ENCODE data around the gene CMTM8. TPM values are rescaled to one million over a fixed set of nuclear protein-coding genes. Genes with fewer than 3 reads are reported as not detected.

Gene CMTM8
- total RNA-seq, 1 donor from 2014 or later = 5.1 TPM

GRCh38 chr3:32337505-32337904 is 99.0 kb downstream of the CMTM8 start:
- Mint-ChIP-seq H3K27me3 (ENCODE audit: low read depth) (no peaks in the 10 kb centered on the region), H3K27ac (no peak overlapping the region), H3K4me3 (no peak overlapping the region), H3K9me3 (no peaks in the 10 kb centered on the region), H3K4me1 (peaks cover 28% of the 10 kb centered on the region), H3K36me3 (no peaks in the 10 kb centered on the region)
- DNase-seq (ENCODE audit: low spot score in 2 of 2, unreplicated experiment in 2 of 2) = no peak
- TF ChIP-seq, protein P1, sequence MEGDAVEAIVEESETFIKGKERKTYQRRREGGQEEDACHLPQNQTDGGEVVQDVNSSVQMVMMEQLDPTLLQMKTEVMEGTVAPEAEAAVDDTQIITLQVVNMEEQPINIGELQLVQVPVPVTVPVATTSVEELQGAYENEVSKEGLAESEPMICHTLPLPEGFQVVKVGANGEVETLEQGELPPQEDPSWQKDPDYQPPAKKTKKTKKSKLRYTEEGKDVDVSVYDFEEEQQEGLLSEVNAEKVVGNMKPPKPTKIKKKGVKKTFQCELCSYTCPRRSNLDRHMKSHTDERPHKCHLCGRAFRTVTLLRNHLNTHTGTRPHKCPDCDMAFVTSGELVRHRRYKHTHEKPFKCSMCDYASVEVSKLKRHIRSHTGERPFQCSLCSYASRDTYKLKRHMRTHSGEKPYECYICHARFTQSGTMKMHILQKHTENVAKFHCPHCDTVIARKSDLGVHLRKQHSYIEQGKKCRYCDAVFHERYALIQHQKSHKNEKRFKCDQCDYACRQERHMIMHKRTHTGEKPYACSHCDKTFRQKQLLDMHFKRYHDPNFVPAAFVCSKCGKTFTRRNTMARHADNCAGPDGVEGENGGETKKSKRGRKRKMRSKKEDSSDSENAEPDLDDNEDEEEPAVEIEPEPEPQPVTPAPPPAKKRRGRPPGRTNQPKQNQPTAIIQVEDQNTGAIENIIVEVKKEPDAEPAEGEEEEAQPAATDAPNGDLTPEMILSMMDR (IDR thresholded peaks at IDR 0.05; ENCODE audit: unreplicated experiment) = no peak

DNA sequence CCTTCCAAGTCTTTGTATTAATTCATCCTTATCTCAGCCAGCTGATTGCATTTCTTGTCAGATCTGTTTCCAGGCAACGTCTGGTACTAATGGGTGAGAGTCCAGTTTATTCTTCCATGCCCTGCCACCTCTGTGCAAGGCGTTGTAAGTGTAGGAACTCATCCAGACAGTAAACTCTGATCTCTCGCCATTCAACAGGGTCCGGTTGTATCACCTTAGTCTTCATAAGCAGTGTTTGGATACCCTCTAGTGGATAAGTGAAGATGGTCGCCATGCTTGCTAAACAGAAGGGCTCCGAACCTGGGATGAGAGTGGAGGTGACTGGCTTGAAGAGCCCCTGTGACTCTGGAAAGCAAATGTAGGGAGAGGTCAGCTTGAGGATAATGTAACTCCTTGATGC is 101.6 kb downstream of the CMTM8 start:
- Mint-ChIP-seq H3K9me3 (no peaks in the 10 kb centered on the region), H3K4me1 (peaks cover 27% of the 10 kb centered on the region), H3K4me3 (no peak overlapping the region), H3K27ac (no peak overlapping the region), H3K36me3 (no peaks in the 10 kb centered on the region), H3K27me3 (ENCODE audit: low read depth) (no peaks in the 10 kb centered on the region)
- TF ChIP-seq, protein P1 (IDR thresholded peaks at IDR 0.05; ENCODE audit: unreplicated experiment) = peak; percentile 33
- no peak for DNase-seq (ENCODE audit: low spot score in 2 of 2, unreplicated experiment in 2 of 2)

DNA sequence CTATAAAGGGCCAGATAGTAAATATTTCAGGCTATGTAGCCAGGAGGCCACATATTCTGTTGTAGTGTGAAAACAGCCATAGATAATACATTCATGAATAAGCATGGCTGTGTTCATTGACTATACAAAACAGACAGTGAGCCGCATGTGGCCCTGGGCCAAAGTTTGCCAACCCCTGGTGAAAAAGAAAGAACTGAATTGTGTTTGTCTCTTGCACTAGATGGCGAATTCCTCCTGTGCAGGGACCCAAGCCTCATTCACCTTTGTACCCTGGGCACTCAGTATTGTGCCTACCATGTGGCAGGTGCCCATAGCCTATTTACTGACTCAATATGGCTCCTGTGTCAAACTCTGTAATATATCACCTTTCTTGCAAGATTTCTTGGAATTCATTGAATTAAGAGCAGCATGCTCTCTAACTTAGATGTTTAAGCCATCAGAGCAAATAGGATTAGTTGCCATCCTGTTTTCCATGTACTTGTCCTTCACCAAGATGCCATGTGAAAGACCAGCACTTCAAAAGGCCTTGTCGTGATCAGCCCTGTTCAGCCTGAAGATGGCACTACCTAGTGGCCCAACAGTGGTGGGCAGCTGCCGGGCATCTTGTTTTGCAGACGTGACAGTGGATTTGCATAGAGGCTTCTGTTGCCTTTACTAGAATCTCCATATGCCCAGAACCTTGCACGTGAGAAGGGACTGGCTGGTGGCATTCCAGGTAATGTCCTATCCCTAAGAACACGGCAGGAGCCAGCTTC is 102.3 kb downstream of the CMTM8 start:
- Mint-ChIP-seq H3K27ac (no peak overlapping the region), H3K4me3 (no peak overlapping the region), H3K9me3 (no peaks in the 10 kb centered on the region), H3K27me3 (ENCODE audit: low read depth) (no peaks in the 10 kb centered on the region), H3K36me3 (no peaks in the 10 kb centered on the region), H3K4me1 (peaks cover 19% of the 10 kb centered on the region)
- no peak for DNase-seq (ENCODE audit: low spot score in 2 of 2, unreplicated experiment in 2 of 2)
- TF ChIP-seq, protein P1 (IDR thresholded peaks at IDR 0.05; ENCODE audit: unreplicated experiment) = no peak

DNA sequence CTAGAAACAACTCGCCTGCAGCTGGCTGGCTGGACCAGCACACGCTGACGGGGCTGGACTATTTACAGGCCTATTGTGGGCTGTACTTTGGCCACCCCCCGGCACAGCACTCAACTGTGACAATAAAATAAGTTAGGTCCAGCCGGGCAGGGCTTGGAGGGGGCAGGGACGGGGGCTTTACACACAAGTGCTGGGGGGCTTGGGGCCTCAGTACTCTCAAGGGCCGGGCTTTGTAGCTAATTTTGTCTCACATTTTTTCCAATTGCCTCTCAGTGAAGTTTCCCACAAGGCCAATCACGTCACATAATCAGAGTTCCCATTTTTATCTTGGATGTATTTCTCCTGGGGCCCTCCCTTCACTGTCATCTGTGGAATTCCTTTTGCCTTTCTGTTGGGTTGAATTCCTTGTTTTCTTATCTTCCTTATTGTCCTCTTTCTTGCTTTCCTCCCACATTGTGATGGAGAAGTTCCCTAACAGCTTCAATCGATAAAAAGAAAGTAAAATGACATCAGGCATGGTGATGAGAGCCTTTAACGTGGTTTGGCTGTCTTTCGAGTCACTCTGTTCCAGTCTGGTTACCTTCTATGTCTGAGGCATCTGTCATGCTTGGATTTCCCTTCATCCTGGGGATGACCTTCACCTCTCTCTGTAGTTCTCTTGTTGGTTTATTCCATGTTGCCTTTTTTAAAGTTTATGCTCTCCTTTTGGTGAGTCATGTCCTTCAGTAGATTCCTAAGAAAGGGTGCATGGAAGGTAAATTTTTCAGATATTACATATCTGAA is 109.1 kb downstream of the CMTM8 start:
- Mint-ChIP-seq H3K27ac (peak overlapping the region; percentile 27), H3K36me3 (no peaks in the 10 kb centered on the region), H3K4me1 (peaks cover 13% of the 10 kb centered on the region), H3K4me3 (no peak overlapping the region), H3K9me3 (peaks cover 4% of the 10 kb centered on the region), H3K27me3 (ENCODE audit: low read depth) (no peaks in the 10 kb centered on the region)
- no peak for DNase-seq (ENCODE audit: low spot score in 2 of 2, unreplicated experiment in 2 of 2)
- TF ChIP-seq, protein P1 (IDR thresholded peaks at IDR 0.05; ENCODE audit: unreplicated experiment) = no peak

- Mint-ChIP-seq H3K4me3 (no peak overlapping the region), H3K4me1 (peaks cover 21% of the 10 kb centered on the region), H3K36me3 (no peaks in the 10 kb centered on the region), H3K27me3 (ENCODE audit: low read depth) (no peaks in the 10 kb centered on the region), H3K9me3 (peaks cover 4% of the 10 kb centered on the region), H3K27ac (no peak overlapping the region)
- no peak for DNase-seq (ENCODE audit: low spot score in 2 of 2, unreplicated experiment in 2 of 2)
- TF ChIP-seq, protein P1 (IDR thresholded peaks at IDR 0.05; ENCODE audit: unreplicated experiment) = no peak
Measured at GRCh38 chr3:32349184-32349583, 110.7 kb downstream of the CMTM8 start.
